GM21390 (cell line): ENCODE data around the gene CDH12.

Source experiments
- ATAC-seq: cut with Tn5 transposase; IDR thresholded peaks from one replicate; pipeline ENCODE4 v1.9.1; 2021; ENCODE audit not compliant: unreplicated experiment

The CDH12 gene

DNA sequence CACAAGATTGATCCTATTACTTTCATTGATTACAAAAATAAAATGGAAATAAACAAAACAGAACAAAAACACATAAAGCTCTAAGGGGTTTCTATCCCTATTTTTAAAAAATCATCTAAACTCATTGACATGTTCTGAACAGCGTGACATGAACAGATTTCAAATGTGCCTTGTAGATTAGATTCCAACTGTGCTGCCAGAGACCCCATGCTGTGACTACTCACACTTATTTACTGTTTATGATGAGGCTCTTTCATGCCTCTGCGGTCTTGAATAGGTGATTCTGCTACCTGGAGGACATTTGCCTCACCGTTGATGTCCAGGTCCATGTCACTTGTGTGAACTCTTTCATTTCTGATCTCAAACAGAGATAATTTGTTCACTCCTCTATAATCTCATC lies 990.2 kb downstream of the CDH12 start:
- no peak for ATAC-seq

DNA sequence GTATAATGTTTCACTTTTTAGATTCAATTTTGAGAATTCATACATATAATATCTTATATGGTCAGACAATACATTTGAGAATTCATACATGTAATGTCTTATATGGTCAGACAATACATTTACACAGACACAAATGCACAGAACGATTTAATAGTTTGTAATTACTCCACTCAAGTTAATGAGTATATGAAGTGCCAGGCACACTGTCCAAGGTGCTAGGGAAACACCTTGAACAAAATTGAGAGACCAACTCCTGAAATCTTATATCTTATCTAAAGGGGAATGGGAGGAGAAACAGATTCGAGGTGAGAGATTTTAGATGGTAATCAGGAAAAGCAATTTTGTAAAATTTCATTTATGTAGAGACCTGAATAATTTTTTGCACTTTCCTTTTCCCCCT lies 994.7 kb downstream of the CDH12 start:
- ATAC-seq, result no peak

DNA sequence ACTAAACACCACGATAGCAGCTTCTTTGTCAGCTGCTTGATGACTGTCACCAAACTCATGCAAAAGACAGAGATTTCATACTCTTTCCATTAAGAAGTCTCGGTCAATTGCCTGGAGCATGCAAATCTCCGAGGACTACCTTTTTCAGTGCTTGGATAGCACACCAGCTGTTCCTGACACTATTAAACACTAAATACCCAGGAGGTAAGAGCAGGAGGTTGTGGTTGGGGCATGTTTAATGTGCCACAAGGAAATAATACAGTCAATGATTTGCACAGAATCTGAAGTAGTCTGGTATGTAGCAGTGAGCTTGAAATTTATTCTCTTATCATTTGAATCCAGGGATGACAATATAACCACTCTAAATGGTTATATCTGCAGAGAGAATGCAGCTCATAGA lies 996.2 kb downstream of the CDH12 start:
- no peak for ATAC-seq

DNA sequence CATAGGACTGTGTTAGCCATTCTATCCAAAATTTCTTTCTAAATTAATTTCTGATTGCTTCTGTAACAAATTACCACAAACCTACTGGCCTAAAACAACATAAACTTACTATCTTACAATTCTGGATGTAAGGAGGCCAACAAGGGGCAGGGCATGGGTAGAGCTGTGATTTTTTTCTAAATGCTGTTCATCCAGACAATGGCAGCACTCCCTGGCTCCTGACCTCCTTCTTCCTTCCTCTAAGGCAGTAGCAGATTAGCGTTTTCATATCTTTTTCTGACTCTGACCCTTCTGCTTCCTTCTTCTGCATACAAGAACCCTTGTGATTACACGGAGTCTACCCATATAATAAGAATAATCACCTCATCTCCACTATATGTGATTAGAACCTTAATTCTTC lies 1005.8 kb downstream of the CDH12 start:
- no peak for ATAC-seq

DNA sequence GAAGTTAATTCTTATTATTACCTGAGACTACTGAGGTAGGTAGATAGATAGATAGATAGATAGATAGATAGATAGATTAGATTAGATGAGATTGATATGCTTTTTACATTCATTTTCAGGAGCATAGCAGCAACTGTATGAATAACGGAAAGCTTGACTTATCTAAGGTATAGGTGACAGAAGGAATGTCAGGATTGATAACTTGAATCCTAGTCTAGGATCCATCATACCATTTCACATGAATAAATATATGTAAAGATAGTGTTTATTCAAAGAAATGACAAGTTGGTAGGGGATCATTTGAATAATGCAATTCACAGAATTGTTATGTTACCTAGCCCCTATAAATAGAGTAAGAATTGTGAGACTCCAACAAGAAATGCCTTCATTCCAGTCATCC lies 1008.2 kb downstream of the CDH12 start:
- no peak for ATAC-seq

DNA sequence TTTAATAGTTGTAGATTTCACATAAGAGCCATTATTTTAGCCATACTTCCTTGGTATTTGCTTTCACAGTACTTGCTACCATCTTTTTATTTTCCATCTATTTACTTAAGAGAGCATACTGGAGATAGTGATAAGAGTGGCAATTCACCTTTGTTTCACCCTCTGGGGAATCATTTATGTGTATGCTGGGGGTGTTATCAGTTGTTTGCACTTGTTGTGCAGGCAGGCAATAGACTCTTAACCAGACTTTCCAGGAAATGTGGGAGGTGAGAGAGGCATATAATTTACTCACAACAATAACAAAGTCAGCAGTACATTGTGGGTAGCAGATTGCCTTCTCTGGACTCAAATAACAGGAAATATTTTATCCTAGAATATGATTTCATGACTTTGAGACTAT lies 1018.3 kb downstream of the CDH12 start:
- ATAC-seq, result no peak

DNA sequence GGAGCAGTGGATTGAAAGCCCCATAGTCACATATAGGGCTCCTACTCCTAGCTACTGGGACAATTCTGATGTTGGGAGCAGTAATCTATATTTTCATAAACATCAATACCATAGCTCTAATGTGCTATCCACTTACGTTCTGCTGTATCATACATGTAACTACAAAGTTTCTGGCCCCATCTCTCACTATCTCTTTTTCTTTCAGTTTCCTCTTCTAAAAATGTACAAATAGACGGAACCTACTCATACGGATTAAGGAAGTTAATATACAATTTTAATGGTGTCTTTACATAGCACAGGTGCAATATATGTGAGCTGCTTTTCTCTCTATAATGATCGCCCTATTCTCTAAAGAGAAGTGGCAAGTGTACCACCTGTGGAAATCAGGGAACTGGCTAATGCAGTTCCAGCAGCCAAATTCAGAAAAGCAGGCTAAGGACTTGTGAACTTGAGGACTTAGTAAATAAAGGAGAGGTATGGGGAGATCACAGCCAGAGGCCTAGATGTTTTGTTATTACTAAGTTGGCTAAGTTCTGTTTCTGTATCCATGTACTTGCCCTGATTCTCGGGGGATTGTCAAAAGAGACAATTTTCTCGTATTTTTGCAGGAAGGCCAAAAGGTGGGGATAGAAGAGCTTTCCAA lies 1021.9 kb downstream of the CDH12 start:
- ATAC-seq, result peak; percentile 82

DNA sequence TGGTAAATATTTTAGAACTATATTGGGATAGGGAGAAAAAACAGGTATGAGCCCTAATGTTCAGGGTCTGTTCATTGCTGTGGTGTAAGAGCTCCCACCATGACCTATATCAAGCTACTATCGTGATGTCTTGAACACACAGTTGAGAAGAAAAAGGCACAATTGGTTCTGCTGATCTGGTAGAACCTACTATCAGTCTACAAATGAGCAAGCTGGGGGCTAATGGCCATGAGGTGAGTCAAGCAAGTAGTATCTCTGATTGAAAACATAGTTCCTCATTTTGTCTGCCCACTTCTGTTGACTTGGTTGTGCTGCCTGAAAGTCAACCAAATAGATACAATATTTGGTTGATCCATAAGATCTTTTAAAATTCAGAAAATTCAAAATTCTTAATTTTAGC lies 1026.3 kb downstream of the CDH12 start:
- ATAC-seq, result no peak

DNA sequence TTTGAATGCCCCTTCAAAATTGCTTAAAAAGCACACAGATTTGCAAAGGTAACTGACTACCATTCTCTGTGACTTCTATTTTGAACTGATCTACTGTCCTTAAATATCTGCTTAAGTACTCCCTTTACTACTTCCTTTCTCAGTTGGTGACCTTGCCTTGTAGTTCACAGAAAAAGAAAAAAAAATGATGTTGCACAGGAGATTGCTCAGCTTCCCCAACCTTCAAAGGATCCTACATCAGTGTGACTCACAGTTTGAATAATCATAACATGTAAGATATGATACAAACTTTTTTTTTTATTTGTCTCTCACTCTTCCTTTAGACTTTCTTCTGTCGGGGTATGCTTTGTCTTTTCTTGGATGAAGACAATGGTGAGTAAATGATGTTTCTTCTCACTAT lies 1029.6 kb downstream of the CDH12 start:
- no peak for ATAC-seq

DNA sequence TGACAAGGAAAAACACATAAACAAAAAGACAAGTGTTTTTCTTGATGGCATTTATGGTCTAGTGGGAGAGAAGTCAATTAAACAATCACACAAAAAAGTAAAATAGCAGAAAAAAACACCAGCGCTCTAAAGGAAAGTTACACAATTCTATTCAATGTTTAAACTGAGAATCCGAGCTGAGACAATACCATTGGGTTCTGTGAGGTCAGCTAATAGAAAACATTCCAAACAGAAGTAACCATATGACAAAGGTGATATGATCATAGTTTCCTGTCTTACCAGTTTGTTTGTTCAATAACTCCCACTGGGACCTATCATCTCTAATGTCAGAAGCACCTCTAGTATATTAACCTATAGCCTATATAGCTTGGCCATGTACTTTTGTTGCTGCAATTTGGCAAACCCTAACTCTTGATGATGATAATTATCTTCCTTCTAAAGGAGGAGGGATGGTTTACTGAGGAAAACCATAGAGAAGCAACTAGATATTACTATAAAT lies 1030.0 kb downstream of the CDH12 start:
- no peak for ATAC-seq

DNA sequence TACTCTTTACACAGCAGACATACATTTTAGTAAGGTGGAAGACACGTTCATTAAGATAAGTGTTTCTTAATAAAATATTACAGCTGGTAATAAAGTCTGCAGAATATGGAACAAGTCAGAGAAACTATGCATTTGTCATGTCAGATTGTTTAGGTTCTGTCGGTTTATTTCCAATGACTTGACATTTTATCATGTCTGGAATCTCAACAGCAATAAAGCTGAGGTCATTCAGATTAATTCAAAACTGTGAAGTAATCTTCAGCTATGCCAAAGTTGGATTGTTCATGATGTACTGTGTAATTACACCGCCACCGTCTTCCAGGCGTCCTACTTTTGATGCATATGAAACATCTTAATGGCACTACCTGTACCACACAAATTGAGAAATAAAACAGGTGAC lies 1032.6 kb downstream of the CDH12 start:
- no peak for ATAC-seq

DNA sequence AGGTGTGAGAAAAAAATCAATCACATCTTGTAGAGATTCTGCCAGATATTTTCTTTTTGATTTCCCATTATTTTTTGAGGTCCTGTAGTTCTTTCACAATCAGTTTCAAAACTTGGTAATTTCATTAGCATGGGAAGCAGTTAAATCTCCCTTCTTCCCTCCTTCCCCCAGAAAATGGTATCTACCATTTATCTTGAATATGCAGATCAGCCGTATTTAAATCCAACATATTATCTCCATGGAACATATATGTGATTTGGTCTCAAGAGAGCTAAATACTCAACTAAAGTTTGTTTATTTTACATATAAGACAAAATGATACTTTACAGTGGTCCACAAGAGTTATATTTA lies 1034.8 kb downstream of the CDH12 start:
- no peak for ATAC-seq

DNA sequence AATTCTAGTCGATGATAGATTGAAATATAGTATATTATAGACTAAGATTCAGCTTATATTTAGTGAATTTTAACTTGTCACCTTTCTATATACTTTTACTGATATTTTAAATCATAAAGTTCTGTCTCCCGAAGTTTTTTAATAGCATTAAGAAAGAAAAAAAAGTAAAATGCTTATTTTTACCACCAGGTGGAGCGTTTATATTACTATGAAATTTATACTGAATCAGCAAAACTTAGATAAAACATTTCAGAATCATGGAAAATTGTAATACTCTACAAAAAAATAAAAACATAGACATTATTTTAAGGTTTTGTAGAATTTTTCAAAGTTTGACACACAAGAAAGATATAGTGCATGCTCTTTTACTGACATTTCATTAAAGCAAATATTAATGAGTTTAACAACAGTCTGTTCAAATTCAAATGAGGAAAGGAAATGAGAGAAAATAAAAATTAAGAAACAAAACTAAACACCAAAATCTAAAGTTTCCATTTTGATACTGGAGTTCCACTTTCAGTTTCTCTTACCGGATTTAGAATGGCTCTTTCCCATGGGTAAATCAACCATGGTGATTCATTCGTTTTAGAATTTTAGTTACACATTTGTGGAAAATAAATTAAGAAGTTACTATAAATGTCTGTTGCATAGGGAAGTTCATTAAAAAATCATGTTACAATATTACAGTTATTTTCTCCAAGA lies 1035.3 kb downstream of the CDH12 start:
- ATAC-seq, result no peak

DNA sequence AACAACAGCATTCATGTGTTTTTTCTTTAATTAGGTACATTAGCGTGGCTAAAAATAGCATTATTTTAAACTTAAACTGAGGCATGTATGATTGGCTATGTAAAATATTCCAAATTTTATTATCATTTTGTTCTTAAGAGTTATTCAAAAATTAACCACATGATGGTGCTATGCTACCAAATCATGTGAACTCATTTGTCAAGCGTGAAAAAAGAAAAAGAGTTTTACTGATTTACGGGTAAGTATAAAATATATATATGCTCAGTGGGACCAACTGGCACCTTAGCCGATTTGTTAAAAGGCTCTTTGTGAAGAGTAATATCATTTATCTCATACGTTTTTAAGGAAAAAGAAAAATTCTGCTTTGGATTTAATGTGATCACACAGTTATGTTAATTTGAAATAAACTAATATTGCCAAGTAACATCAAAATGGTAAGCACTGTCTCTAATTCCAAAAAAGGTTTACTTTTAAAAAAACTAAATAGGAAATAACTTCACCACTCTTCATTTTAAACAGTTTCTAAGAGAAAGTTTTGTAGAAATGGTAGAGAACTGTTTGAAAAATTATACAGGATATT lies 1042.3 kb downstream of the CDH12 start:
- ATAC-seq, result no peak

DNA sequence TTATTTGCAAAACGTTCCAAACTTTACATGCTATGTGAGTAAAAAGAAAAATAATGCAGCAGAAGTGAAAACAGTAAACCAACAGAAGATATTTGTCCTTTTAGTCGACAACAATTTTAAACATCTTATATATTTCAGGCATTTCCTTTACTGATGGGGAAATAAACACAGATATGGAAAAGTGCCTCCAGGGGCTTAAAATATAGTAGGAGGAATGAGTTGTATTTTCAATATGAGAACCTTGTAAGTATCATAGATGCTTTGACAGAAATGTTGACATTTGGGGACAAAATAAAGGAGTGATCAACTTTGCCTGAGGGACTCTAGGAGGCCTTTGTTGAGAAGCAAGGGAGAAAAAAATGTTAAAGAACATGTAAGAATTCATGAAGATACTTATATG lies 1043.5 kb downstream of the CDH12 start:
- ATAC-seq, result no peak

DNA sequence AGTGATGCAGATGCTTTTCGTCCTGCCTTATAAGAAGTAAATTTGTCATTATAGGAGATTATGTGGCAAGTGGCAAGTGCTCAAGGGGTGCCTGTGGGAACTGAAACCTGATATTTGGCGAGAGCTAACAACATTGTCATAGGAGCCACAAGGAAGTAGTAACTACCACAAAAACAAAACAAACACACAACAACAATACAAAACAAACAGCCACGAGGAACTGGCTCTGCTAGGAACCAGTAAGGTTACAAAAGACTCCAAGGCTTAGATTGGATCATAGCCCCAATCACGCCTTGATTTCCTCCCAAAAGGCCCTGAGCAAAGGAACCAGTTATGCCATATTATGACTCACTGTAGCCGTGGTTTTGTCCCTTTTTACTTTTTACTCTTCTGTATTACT lies 1045.2 kb downstream of the CDH12 start:
- ATAC-seq, result no peak

DNA sequence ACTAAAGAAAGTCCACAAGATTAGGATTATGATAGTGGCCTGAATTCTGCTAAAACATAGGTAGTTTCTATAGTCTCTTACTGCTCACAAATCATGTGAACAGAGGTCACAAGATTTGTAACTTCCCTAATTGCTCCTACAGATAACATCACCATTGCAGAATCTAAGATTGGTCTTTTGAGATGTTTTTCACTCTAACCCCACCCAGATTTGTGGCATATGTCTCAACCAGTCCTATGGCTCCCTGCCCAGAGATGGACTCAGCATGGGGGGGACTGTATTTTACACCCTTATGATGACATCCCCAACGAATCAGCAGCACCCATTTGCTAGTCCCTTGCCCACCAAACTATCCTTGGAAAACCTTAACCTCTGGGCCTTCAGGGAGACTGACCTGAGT lies 1046.2 kb downstream of the CDH12 start:
- no peak for ATAC-seq

DNA sequence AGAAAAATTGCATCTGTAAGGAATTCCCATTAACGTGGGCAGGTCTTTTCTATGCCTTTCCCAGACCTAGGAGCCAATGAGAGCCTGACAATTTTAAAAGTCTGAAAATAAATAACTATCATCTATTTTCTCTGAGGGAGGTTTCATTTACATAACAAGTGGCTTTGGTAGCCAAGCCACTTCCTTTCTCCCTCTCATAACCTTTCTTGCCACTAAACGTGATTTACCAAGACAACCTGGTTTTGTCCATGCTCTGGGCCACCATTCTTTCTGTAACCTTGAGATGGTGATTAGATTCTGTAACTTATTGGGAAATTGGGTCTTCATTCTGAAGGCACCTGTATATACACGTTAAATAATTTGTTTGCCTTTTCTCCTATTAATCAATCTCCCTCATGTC lies 1046.9 kb downstream of the CDH12 start:
- no peak for ATAC-seq

DNA sequence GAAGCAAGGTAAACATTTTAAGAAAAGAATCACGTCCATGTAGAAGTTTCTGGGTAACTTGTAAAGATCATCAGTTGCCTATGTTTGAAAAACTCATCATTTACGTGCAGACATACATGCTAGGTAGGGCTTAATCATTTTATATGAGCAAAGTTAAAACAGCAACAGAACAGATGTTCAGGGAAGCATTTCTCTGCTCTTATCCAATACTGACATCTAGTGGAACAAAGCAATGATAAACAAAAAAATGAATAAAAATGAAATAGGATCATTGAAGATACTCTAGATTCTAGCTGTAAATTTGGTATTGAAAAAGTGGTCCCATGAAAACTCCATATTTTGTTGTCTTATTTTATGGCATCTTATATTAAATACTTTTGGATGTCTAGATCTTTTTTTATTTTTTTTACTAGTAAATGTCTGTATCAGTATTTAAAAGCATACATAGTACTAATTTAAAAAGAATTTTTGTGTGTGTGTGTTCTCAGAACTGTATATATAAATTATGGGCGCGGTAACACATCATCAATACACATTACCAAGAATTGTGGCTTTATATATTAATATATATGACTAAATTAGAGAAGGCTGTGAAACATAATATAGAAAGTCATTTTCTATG lies 1050.2 kb downstream of the CDH12 start:
- ATAC-seq, result no peak

DNA sequence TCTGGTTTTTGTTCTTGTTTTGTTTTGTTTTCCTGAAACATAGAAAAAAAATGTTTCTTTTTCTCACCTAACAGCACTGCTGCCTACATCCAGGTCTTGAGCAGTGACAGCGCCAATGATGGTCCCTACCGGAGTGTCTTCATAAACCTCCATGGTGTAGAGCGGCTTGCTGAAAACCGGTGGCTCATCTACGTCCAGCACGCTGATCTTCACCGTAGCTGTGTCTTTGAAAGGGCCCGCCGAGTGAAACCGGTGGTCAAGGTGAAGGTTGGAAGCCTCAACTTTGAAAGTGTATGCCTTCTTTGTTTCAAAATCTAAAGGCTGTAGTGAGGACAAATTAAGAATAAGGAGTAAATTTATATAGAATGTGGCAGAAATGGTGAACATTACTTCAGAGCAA lies 1051.0 kb downstream of the CDH12 start:
- ATAC-seq, result no peak

DNA sequence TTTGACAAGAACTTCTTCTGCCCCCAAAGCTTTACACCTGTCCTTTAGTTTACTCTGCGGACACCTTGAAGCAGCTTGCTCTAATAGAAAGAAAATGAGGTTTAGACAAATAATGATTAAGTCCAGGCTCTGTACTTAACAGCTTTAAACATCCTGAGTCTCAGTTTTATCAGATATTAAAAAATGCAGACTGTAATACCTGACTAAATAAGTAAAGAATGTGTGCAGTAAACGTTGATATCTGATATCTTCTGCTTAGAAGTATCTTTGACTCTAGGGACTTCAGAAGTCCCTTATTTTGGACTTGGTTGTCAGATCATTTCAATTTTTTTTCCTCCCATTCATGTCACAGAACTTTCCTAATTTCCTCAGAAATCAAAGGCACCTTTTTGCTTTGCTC lies 1060.4 kb downstream of the CDH12 start:
- ATAC-seq, result no peak

DNA sequence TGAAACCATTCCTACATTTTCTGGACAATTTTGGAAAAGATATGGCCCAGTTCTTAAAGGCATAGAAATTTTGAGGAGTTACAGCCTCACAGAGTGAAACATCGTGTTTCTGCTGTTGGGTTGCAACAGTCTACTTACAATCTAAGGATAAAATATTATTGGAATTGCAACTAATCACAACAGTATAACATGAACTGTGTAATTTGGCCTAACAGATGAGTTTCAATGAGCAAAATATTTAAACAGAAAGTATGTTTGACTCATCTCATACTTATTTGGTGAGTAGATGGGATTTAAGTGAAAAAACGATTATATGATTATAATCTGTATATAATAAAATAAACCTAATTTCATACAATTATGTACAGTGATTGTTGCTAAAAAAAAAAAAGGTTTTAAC lies 1061.8 kb downstream of the CDH12 start:
- ATAC-seq, result no peak
